Osteocyte (in vitro differentiated cells): ENCODE measurements around the gene APOL4. TPM values are rescaled to one million over a fixed set of nuclear protein-coding genes. Genes with fewer than 3 reads are reported as not detected.

Experiments
- DNase-seq: peaks from one replicate; pipeline ENCODE4 v3.0.0; 2021; ENCODE audit warnings: mixed read lengths; ENCODE audit not compliant: unreplicated experiment; ENCODE audit errors: extremely low spot score
- H3K27ac Mint-ChIP-seq: one replicate; pipeline ENCODE4 v1.8.0; 2021; ENCODE audit warnings: mild to moderate bottlenecking, mixed read lengths; ENCODE audit not compliant: unreplicated experiment
- H3K27me3 Mint-ChIP-seq: one replicate; pipeline ENCODE4 v1.8.0; 2021; ENCODE audit warnings: mixed read lengths; ENCODE audit not compliant: unreplicated experiment
- H3K36me3 Mint-ChIP-seq: one replicate; pipeline ENCODE4 v1.8.0; 2021; ENCODE audit warnings: mixed read lengths; ENCODE audit not compliant: unreplicated experiment
- H3K4me1 Mint-ChIP-seq: one replicate; pipeline ENCODE4 v1.8.0; 2021; ENCODE audit warnings: mixed read lengths; ENCODE audit not compliant: unreplicated experiment
- H3K4me3 Mint-ChIP-seq: one replicate; pipeline ENCODE4 v1.8.0; 2021; ENCODE audit warnings: mild to moderate bottlenecking, moderate library complexity, mixed read lengths; ENCODE audit not compliant: unreplicated experiment
- H3K9me3 Mint-ChIP-seq: one replicate; pipeline ENCODE4 v1.8.0; 2021; ENCODE audit warnings: mixed read lengths; ENCODE audit not compliant: unreplicated experiment
- total RNA-seq: library from RNA; stranded (reverse); gene quantifications from 2 replicates; pipeline ENCODE4 v1.2.1, GENCODE V29; 2021
- TF ChIP-seq, protein P1 (sequence below): fragments of 200-600 bp; sonication (generic); IDR thresholded peaks from 2 replicates; pipeline ENCODE4 v1.5.0; 2021; ENCODE audit warnings: antibody characterized with exemption, mild to moderate bottlenecking, moderate library complexity

The APOL4 gene
- total RNA-seq, 1 donor from 2014 or later: not detected

DNA sequence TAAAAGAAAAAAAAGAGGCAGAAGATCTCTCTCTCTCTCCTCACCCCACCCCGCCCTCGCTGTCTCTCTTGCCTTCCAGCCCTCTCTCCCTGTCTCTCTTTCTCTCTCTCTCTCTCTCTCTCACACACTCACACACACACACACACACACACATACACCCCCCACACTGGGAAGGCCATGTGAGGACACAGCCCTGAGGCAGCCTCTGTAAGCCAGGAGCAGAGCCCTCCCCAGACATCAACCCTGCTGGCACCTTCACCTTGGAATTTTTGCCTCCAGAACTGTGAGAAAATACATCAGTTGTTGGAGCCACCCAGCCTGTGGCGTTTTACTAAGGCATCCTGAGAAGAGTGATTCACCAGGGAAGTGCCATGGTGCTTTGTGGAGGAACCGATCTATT is 55.7 kb downstream of the APOL4 start:
- Mint-ChIP-seq H3K27ac (peak overlapping the region; percentile 52), H3K27me3 (no peaks in the 10 kb centered on the region), H3K9me3 (no peaks in the 10 kb centered on the region), H3K4me3 (no peak overlapping the region), H3K36me3 (peaks cover 6% of the 10 kb centered on the region), H3K4me1 (peaks cover 19% of the 10 kb centered on the region)
- TF ChIP-seq, protein P1, sequence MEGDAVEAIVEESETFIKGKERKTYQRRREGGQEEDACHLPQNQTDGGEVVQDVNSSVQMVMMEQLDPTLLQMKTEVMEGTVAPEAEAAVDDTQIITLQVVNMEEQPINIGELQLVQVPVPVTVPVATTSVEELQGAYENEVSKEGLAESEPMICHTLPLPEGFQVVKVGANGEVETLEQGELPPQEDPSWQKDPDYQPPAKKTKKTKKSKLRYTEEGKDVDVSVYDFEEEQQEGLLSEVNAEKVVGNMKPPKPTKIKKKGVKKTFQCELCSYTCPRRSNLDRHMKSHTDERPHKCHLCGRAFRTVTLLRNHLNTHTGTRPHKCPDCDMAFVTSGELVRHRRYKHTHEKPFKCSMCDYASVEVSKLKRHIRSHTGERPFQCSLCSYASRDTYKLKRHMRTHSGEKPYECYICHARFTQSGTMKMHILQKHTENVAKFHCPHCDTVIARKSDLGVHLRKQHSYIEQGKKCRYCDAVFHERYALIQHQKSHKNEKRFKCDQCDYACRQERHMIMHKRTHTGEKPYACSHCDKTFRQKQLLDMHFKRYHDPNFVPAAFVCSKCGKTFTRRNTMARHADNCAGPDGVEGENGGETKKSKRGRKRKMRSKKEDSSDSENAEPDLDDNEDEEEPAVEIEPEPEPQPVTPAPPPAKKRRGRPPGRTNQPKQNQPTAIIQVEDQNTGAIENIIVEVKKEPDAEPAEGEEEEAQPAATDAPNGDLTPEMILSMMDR: no peak
- no peak for DNase-seq

DNA sequence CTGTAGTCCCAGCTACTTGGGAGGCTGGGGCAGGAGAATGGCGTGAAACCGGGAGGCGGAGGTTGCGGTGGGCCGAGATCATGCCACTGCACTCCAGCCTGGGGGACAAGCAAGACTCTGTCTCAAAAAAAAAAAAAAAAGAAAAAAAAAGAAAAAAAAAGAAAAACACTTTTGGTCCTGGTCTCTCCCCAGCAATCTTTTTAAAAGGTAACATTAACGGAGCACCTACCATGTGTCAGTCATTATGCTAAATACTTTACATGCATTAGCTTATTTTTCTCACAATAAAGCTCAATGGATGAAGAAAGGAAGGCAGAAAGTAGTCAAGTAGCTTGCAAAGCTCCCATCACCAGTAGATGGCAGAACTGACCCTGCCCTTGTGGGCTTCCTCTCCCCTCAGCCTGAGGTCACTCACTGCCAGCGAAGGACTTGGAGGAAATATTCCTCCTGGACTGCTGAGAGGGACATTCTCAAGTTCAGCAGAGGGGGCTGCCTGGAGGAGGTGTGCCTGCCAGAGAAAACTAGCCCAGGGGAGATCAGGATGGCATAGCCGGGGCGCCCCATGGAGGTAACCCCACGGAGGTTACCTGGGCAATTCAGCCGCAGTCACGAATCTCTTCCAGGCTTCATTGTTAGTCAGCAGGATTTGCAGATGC is 56.6 kb downstream of the APOL4 start:
- TF ChIP-seq, protein P1: peak; percentile 90
- Mint-ChIP-seq H3K27me3 (no peaks in the 10 kb centered on the region), H3K9me3 (no peaks in the 10 kb centered on the region), H3K4me3 (no peak overlapping the region), H3K27ac (peak overlapping the region; percentile 59), H3K36me3 (peaks cover 8% of the 10 kb centered on the region), H3K4me1 (peaks cover 18% of the 10 kb centered on the region)
- DNase-seq: no peak

DNA sequence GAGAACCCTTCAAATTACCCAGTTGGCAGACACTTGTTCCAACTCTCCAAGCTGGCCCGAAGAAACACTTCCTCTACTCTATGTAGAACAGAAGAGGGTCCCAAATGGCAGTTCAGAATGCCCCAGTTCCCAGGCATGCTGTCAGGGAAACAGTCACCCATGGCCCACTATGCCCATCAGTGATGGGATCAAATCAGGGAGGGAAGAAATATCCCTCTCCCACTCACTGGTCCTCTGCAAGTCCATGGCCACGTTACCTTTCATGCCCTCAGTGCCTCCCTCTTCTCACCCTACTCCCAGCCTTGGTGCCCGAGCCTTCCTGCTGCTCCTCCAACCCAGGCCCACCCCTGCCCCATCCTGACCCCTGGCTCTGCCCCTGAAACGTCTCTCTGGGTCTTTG is 57.7 kb downstream of the APOL4 start:
- Mint-ChIP-seq H3K27me3 (no peaks in the 10 kb centered on the region), H3K4me1 (peaks cover 18% of the 10 kb centered on the region), H3K36me3 (peaks cover 8% of the 10 kb centered on the region), H3K9me3 (no peaks in the 10 kb centered on the region), H3K4me3 (no peak overlapping the region), H3K27ac (no peak overlapping the region)
- TF ChIP-seq, protein P1: no peak
- DNase-seq: no peak

DNA sequence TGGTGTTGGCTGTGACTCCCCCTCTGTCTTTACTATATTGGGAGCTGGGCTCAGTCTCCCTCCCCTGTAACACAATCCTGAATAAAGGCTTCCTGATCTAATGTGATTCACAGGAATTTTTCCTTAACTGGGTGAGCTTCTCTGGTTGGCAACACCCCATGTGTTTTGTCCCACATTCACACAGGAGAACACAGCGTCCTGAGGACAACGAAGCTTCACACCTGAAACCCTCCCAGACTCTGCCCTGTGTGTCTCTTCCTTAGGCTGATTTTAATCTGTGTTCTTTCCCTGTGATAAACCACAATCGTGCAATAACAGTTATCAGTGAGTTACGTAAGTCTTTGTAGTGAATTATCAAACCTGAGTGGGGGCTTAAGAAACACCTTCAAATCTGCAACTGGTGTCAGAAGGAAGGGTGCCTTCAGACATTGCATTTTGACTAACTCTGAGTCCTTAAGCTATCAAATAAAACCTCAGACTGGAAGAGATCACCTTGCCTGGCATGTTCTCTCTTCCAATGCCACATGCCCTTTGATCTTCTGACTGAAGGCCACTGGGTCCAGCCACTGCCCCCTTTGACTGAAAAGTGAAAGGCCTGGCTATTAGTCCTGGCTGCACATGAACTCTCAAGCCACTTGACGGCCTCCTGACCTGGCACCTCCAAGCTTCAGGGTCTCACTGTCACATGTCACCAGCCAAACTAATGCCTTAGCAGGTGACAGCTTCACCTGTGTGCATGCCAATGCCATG is 58.4 kb downstream of the APOL4 start:
- Mint-ChIP-seq H3K27ac (no peak overlapping the region), H3K27me3 (no peaks in the 10 kb centered on the region), H3K4me1 (peaks cover 18% of the 10 kb centered on the region), H3K4me3 (no peak overlapping the region), H3K36me3 (peaks cover 8% of the 10 kb centered on the region), H3K9me3 (no peaks in the 10 kb centered on the region)
- TF ChIP-seq, protein P1: no peak
- DNase-seq: no peak

DNA sequence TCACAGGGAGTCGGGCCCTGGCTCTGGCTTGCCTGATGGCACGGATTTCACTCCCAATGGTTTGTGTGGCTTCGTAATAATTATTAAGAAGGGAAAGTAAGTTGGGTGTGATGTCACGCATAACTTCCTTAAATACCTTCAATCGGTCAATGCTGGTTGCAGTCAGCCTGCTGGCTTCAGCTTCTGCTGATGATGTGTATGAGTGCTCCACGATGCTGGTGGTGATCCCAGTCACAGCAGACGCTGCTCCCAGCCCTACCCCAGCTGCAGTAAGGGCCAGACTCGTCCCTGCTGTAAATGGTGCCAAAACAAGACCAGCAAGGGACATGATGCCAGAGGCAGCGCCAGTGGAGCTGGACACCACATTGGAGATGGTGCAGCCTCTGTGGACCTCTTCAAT is 60.1 kb downstream of the APOL4 start:
- H3K27ac Mint-ChIP-seq: no peak overlapping the region

More for the DNA sequence above, 60.1 kb downstream of the APOL4 start:
- TF ChIP-seq, protein P1: no peak
- no peaks in the 10 kb centered on the region for H3K9me3 Mint-ChIP-seq
- H3K4me1 Mint-ChIP-seq: peaks cover 14% of the 10 kb centered on the region
- DNase-seq: no peak
- H3K36me3 Mint-ChIP-seq: peaks cover 8% of the 10 kb centered on the region
- peaks cover 5% of the 10 kb centered on the region for H3K27me3 Mint-ChIP-seq
- H3K4me3 Mint-ChIP-seq: no peak overlapping the region
